A549 (cell line): Measurements from ENCODE around the gene MRPL34.

ENCODE experiments used
- CBX8 ChIP-seq: fragments of 200-600 bp; sonication (generic); IDR thresholded peaks from 2 replicates; pipeline ENCODE4 v1.6.1; 2016
- EHMT2 ChIP-seq: fragments of 200-600 bp; sonication (generic); IDR thresholded peaks from 2 replicates; pipeline ENCODE4 v1.6.1; 2016; ENCODE audit warnings: antibody characterized with exemption, low read depth, mild to moderate bottlenecking, moderate library complexity
- GATA3 ChIP-seq: IDR thresholded peaks from 2 replicates; pipeline ENCODE4 v1.6.1; 2012; ENCODE audit warnings: borderline replicate concordance
- JUNB ChIP-seq: fragments of >200 bp; sonication (Bioruptor Twin); formaldehyde crosslinking; IDR thresholded peaks from 2 replicates; pipeline ENCODE4 v1.6.1; 2016
- MAFK ChIP-seq: fragments of 450-650 bp; IDR thresholded peaks from 2 replicates; pipeline ENCODE4 v1.6.1; 2014; ENCODE audit not compliant: partially characterized antibody
- MYC ChIP-seq: IDR thresholded peaks from 2 replicates; pipeline ENCODE4 v1.6.1; 2012; ENCODE audit warnings: mild to moderate bottlenecking, inconsistent platforms, low read length, improper control_type of control experiment, borderline replicate concordance
- TF ChIP-seq, protein P1 (sequence below): fragments of >200 bp; sonication (Bioruptor Twin); formaldehyde crosslinking; IDR thresholded peaks from 3 replicates; pipeline ENCODE4 v1.5.1; 2016
- TF ChIP-seq, protein P2 (sequence below): fragments of 150-350 bp; IDR thresholded peaks from 2 replicates; pipeline ENCODE4 v1.6.1; 2014; ENCODE audit warnings: low read depth, mild to moderate bottlenecking, low read length

DNA sequence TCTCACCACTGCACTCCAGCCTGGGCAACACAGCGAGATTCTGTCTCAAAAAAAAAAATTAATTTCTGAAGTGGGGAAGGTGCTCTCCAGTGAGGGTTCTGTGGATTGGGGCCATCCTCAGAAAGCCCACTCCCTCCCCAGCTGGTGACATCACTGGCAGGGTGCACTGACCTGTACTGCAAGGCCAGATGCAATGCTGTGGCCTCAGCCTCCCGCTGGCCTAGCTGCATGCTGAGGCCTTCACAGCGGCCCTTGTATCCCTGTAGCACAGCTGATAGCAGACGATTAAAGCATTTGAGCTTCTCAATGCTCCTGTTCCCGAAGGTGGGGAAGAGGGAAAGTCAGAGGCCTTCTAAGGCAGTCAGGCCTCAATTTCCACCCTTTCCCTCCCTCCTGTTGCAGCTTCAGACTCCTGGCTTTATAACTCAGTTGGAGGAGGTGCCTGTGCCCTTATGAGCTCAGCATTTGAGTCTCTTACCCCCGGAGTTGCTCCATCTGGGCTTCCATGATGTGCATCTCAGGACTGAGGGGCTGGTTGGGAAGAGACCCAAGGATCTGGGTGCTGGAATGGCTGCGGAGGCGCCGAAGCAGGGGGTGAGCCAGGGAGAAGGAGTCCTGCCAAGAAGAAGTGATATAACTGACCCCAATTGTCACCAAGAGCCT, 46.4 kb upstream of the MRPL34 start:
- no peak for TF ChIP-seq MAFK
- no peak for TF ChIP-seq GATA3
- TF ChIP-seq, protein P1, sequence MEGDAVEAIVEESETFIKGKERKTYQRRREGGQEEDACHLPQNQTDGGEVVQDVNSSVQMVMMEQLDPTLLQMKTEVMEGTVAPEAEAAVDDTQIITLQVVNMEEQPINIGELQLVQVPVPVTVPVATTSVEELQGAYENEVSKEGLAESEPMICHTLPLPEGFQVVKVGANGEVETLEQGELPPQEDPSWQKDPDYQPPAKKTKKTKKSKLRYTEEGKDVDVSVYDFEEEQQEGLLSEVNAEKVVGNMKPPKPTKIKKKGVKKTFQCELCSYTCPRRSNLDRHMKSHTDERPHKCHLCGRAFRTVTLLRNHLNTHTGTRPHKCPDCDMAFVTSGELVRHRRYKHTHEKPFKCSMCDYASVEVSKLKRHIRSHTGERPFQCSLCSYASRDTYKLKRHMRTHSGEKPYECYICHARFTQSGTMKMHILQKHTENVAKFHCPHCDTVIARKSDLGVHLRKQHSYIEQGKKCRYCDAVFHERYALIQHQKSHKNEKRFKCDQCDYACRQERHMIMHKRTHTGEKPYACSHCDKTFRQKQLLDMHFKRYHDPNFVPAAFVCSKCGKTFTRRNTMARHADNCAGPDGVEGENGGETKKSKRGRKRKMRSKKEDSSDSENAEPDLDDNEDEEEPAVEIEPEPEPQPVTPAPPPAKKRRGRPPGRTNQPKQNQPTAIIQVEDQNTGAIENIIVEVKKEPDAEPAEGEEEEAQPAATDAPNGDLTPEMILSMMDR = no peak
- TF ChIP-seq, protein P2, sequence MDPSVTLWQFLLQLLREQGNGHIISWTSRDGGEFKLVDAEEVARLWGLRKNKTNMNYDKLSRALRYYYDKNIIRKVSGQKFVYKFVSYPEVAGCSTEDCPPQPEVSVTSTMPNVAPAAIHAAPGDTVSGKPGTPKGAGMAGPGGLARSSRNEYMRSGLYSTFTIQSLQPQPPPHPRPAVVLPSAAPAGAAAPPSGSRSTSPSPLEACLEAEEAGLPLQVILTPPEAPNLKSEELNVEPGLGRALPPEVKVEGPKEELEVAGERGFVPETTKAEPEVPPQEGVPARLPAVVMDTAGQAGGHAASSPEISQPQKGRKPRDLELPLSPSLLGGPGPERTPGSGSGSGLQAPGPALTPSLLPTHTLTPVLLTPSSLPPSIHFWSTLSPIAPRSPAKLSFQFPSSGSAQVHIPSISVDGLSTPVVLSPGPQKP = no peak
- TF ChIP-seq MYC = no peak
- no peak for TF ChIP-seq CBX8
- TF ChIP-seq JUNB = no peak
- TF ChIP-seq EHMT2 = no peak
